Ishikawa (cell line): ENCODE results near the gene STXBP3.

ENCODE experiments used
- FOXM1 ChIP-seq: IDR thresholded peaks from 2 replicates; pipeline ENCODE4 v1.6.1; 2012; ENCODE audit warnings: low read depth, borderline replicate concordance
- MAX ChIP-seq: IDR thresholded peaks from 2 replicates; pipeline ENCODE4 v1.6.1; 2012
- RAD21 ChIP-seq: IDR thresholded peaks from 2 replicates; pipeline ENCODE4 v1.6.1; 2012; ENCODE audit warnings: low read depth
- TAF1 ChIP-seq: IDR thresholded peaks from 2 replicates; pipeline ENCODE4 v1.6.1; 2012; ENCODE audit warnings: low read depth, mild to moderate bottlenecking
- TCF12 ChIP-seq: IDR thresholded peaks from 2 replicates; pipeline ENCODE4 v1.6.1; 2012; ENCODE audit warnings: low read depth
- ZBTB7A ChIP-seq: IDR thresholded peaks from 2 replicates; pipeline ENCODE4 v1.6.1; 2012; ENCODE audit warnings: low read depth

GRCh38 chr1:108777839-108778238 is 31.4 kb downstream of the STXBP3 start:
- TF ChIP-seq TCF12 (no peak), TAF1 (no peak), RAD21 (no peak), FOXM1 (no peak), MAX (no peak), ZBTB7A (no peak)
